SK-N-SH treated with all-trans-retinoic acid at 6 μM for 48 hours (cell line): ENCODE results near the gene MEAF6.
"Not testable (repeated sequence)": the region's sequence is repeated elsewhere in the genome, so short reads cannot be mapped to it uniquely, and the experiment has no call there.

Experiments
- ATAC-seq: fragments of 200-7000 bp; cut with Tn5 transposase; 3 replicates; pipeline ENCODE4 v1.9.1; 2020; ENCODE audit warnings: mild to moderate bottlenecking, moderate library complexity
- ARNTL ChIP-seq: fragments of 450-650 bp; formaldehyde crosslinking; IDR thresholded peaks from 2 replicates; pipeline ENCODE4 v1.5.0; 2020; ENCODE audit warnings: low read depth, mild to moderate bottlenecking, moderate library complexity, borderline replicate concordance
- CREB5 ChIP-seq: fragments of 250-450 bp; sonication (Bioruptor Pico); IDR thresholded peaks from 2 replicates; pipeline ENCODE4 v1.5.1; 2020; ENCODE audit warnings: low read depth, mild to moderate bottlenecking, moderate library complexity
- CSDC2 ChIP-seq: fragments of 250-450 bp; sonication (Bioruptor Pico); IDR thresholded peaks from 2 replicates; pipeline ENCODE4 v1.5.0; 2020; ENCODE audit warnings: mild to moderate bottlenecking, moderate library complexity
- CSRNP3 ChIP-seq: fragments of 250-450 bp; sonication (Bioruptor Pico); IDR thresholded peaks from 2 replicates; pipeline ENCODE4 v1.5.1; 2021; ENCODE audit warnings: mild to moderate bottlenecking, moderate library complexity
- ESRRG ChIP-seq: fragments of 250-450 bp; sonication (Bioruptor Pico); IDR thresholded peaks from 2 replicates; pipeline ENCODE4 v1.6.1; 2021; ENCODE audit warnings: mild to moderate bottlenecking
- GLIS3 ChIP-seq: fragments of 250-450 bp; sonication (Bioruptor Pico); IDR thresholded peaks from 2 replicates; pipeline ENCODE4 v1.5.0; 2020; ENCODE audit warnings: mild to moderate bottlenecking, moderate library complexity
- OSR1 ChIP-seq: fragments of 250-450 bp; sonication (Bioruptor Pico); IDR thresholded peaks from 2 replicates; pipeline ENCODE4 v1.8.0; 2022; ENCODE audit warnings: moderate library complexity, mild to moderate bottlenecking, inconsistent platforms
- PATZ1 ChIP-seq: fragments of 250-450 bp; sonication (Bioruptor Pico); IDR thresholded peaks from 2 replicates; pipeline ENCODE4 v1.8.0; 2020; ENCODE audit warnings: mild to moderate bottlenecking, moderate library complexity, borderline replicate concordance
- POU6F1 ChIP-seq: fragments of 250-450 bp; sonication (Bioruptor Pico); IDR thresholded peaks from 2 replicates; pipeline ENCODE4 v1.8.0; 2021; ENCODE audit warnings: low read depth, mild to moderate bottlenecking, moderate library complexity, borderline replicate concordance
- RARB ChIP-seq: fragments of 250-450 bp; sonication (Bioruptor Pico); IDR thresholded peaks from 2 replicates; pipeline ENCODE4 v1.8.0; 2021; ENCODE audit warnings: mild to moderate bottlenecking, moderate library complexity
- SNAI2 ChIP-seq: fragments of 250-450 bp; sonication (Bioruptor Pico); IDR thresholded peaks from 2 replicates; pipeline ENCODE4 v1.5.0; 2020; ENCODE audit warnings: mild to moderate bottlenecking, moderate library complexity
- TCF4 ChIP-seq: fragments of 250-450 bp; sonication (Bioruptor Pico); IDR thresholded peaks from 2 replicates; pipeline ENCODE4 v1.8.0; 2021; ENCODE audit warnings: mild to moderate bottlenecking, moderate library complexity, borderline replicate concordance
- ZC3H10 ChIP-seq: fragments of 250-450 bp; sonication (Bioruptor Pico); IDR thresholded peaks from 2 replicates; pipeline ENCODE4 v1.5.1; 2021; ENCODE audit warnings: mild to moderate bottlenecking, moderate library complexity
- ZFP3 ChIP-seq: fragments of 250-450 bp; sonication (Bioruptor Pico); IDR thresholded peaks from 2 replicates; pipeline ENCODE4 v1.5.0; 2020; ENCODE audit warnings: mild to moderate bottlenecking, moderate library complexity
- ZFP30 ChIP-seq: fragments of 450-650 bp; formaldehyde crosslinking; IDR thresholded peaks from 2 replicates; pipeline ENCODE4 v1.5.0; 2022; ENCODE audit warnings: mild to moderate bottlenecking, moderate library complexity
- ZNF565 ChIP-seq: fragments of 450-650 bp; formaldehyde crosslinking; conservative IDR thresholded peaks from 2 replicates; pipeline ENCODE4 v1.5.0; 2020; ENCODE audit warnings: low read depth, mild to moderate bottlenecking, moderate library complexity
- ZNF70 ChIP-seq: fragments of 450-650 bp; formaldehyde crosslinking; IDR thresholded peaks from 2 replicates; pipeline ENCODE4 v1.5.0; 2020; ENCODE audit warnings: mild to moderate bottlenecking, moderate library complexity
- ZNF8 ChIP-seq: fragments of 450-650 bp; formaldehyde crosslinking; IDR thresholded peaks from 2 replicates; pipeline ENCODE4 v1.5.0; 2020; ENCODE audit warnings: mild to moderate bottlenecking, moderate library complexity

The MEAF6 gene

GRCh38 chr1:37545019-37545418, 30.5 kb upstream of the MEAF6 start:
- TF ChIP-seq ZNF565 (CRISPR knock-in tag) (no peak), ZFP30 (CRISPR knock-in tag) (no peak), POU6F1 (CRISPR knock-in tag) (no peak), OSR1 (no peak), TCF4 (CRISPR knock-in tag) (no peak), ARNTL (CRISPR knock-in tag) (no peak)
- no peak for ATAC-seq

- no peak for TF ChIP-seq CSDC2 (CRISPR knock-in tag)
- TF ChIP-seq ESRRG (CRISPR knock-in tag) = no peak
- no peak for TF ChIP-seq CREB5 (CRISPR knock-in tag)
- no peak for TF ChIP-seq ZNF70 (CRISPR knock-in tag)
- TF ChIP-seq OSR1 = no peak
- TF ChIP-seq ARNTL (CRISPR knock-in tag) = no peak
- no peak for TF ChIP-seq RARB (CRISPR knock-in tag)
- TF ChIP-seq ZFP3 (CRISPR knock-in tag) = no peak
- TF ChIP-seq PATZ1 = no peak
- TF ChIP-seq ZNF8 (CRISPR knock-in tag) = no peak
- TF ChIP-seq GLIS3 (CRISPR knock-in tag) = no peak
- TF ChIP-seq SNAI2 = no peak
- no peak for TF ChIP-seq TCF4 (CRISPR knock-in tag)
- TF ChIP-seq ZFP30 (CRISPR knock-in tag) = no peak
- TF ChIP-seq POU6F1 (CRISPR knock-in tag) = no peak
- TF ChIP-seq CSRNP3 (CRISPR knock-in tag) = no peak
- TF ChIP-seq ZNF565 (CRISPR knock-in tag) = no peak
- no peak for TF ChIP-seq ZC3H10
- no peak for ATAC-seq
Measured at GRCh38 chr1:37544530-37544929, 30.0 kb upstream of the MEAF6 start.

GRCh38 chr1:37540036-37540785, 25.6 kb upstream of the MEAF6 start:
- ATAC-seq = no peak
- TF ChIP-seq SNAI2 = no peak
- TF ChIP-seq OSR1 = no peak
- TF ChIP-seq ZFP30 (CRISPR knock-in tag) = no peak
- no peak for TF ChIP-seq POU6F1 (CRISPR knock-in tag)
- TF ChIP-seq GLIS3 (CRISPR knock-in tag) = no peak
- TF ChIP-seq TCF4 (CRISPR knock-in tag) = no peak
- TF ChIP-seq ESRRG (CRISPR knock-in tag) = no peak
- no peak for TF ChIP-seq ARNTL (CRISPR knock-in tag)
- TF ChIP-seq, all 23 proteins: peak for 0

GRCh38 chr1:37539154-37539553, 24.6 kb upstream of the MEAF6 start:
- not testable (repeated sequence) for ATAC-seq
